ENCODE results near the gene JKAMP. TPM values are rescaled to one million over a fixed set of nuclear protein-coding genes. Genes with fewer than 3 reads are reported as not detected.

Gene JKAMP
- total and polyA plus RNA-seq, 8 donors = 11.7 to 120 (median 42.9) TPM

GRCh38 chr14:59541731-59542130, 57.4 kb downstream of the JKAMP start:
- Histone ChIP-seq H3K4me3 (no peak overlapping the region), H3K27ac (no peak overlapping the region), H3K9me3 (no peaks in the 10 kb centered on the region), H3K27me3 (no peaks in the 10 kb centered on the region), H3K36me3 (no peaks in the 10 kb centered on the region), H3K4me1 (no peaks in the 10 kb centered on the region)
- intact Hi-C loops (cut with DNase I; ENCODE audit: low total_unique reads) = no loop called here
- WGBS, 5 donors = 84 to 95% (median 94%) methylated on average over 2 of the region's 2 CpGs
- no peak for DNase-seq
- TF ChIP-seq CTCF (IDR thresholded peaks at IDR 0.05) = no peak

GRCh38 chr14:59543873-59544272, 59.6 kb downstream of the JKAMP start:
- no peak for TF ChIP-seq POLR2A (IDR thresholded peaks at IDR 0.05)
- no peak for TF ChIP-seq EP300 (IDR thresholded peaks at IDR 0.05)
- TF ChIP-seq POLR2AphosphoS5 (IDR thresholded peaks at IDR 0.05) = no peak
- TF ChIP-seq CTCF (IDR thresholded peaks at IDR 0.05) = no peak
- Histone ChIP-seq H3K4me3 (no peak overlapping the region), H3K4me1 (no peaks in the 10 kb centered on the region), H3K36me3 (no peaks in the 10 kb centered on the region), H3K27me3 (no peaks in the 10 kb centered on the region), H3K9me3 (no peaks in the 10 kb centered on the region), H3K27ac (no peak overlapping the region)
- intact Hi-C loops (cut with DNase I; ENCODE audit: low total_unique reads) = no loop called here
- 31 to 41% (median 35%) methylated on average over 7 of the region's 7 CpGs for WGBS, 5 donors
- no peak for DNase-seq

GRCh38 chr14:59547310-59547709, 63.0 kb downstream of the JKAMP start:
- no peak overlapping the region for H3K27ac ChIP-seq
- intact Hi-C loops (cut with DNase I; ENCODE audit: low total_unique reads) = no loop called here
- no peaks in the 10 kb centered on the region for H3K27me3 ChIP-seq
- TF ChIP-seq CTCF (IDR thresholded peaks at IDR 0.05) (no peak), POLR2A (IDR thresholded peaks at IDR 0.05) (no peak), POLR2AphosphoS5 (IDR thresholded peaks at IDR 0.05) (no peak), EP300 (IDR thresholded peaks at IDR 0.05) (no peak)
- no peaks in the 10 kb centered on the region for H3K4me1 ChIP-seq
- H3K36me3 ChIP-seq = no peaks in the 10 kb centered on the region
- WGBS, 5 donors = 76 to 83% (median 80%) methylated on average over 2 of the region's 2 CpGs
- H3K9me3 ChIP-seq = peaks cover 0 to 9% (median 3%) of the 10 kb centered on the region in 4 donors
- DNase-seq = no peak
- H3K4me3 ChIP-seq = no peak overlapping the region

Other genes with a start within 250 kb of the JKAMP start
- gene GPR135, start 19.1 kb upstream of the JKAMP start, total RNA-seq = 1 to 10 TPM in 3 of 5 donors, under 1 TPM in 2; 0.58 to 5.5 (median 3.8) TPM
- under 1 TPM; 0.15 to 0.85 (median 0.31) TPM for gene GPR135, start 19.1 kb upstream of the JKAMP start, polyA plus RNA-seq
- gene L3HYPDH, start 109 bp upstream of the JKAMP start, total RNA-seq = 10 to 100 TPM in 3 of 5 donors, 1 to 10 TPM in 2; 4.9 to 40.2 (median 30.1) TPM
- 10 to 100 TPM in 2 of 3 donors, 1 to 10 TPM in 1; 6.9 to 18.1 (median 17.1) TPM for gene L3HYPDH, start 109 bp upstream of the JKAMP start, polyA plus RNA-seq
- gene CCDC175, start 92.3 kb downstream of the JKAMP start, total RNA-seq = not detected
- gene CCDC175, start 92.3 kb downstream of the JKAMP start, polyA plus RNA-seq = not detected

Measured in stomach (tissue), 9 donors.